ENCODE measurements around the gene AGPAT4.
"Not testable (repeated sequence)": the region's sequence is repeated elsewhere in the genome, so short reads cannot be mapped to it uniquely, and the experiment has no call there.

DNA sequence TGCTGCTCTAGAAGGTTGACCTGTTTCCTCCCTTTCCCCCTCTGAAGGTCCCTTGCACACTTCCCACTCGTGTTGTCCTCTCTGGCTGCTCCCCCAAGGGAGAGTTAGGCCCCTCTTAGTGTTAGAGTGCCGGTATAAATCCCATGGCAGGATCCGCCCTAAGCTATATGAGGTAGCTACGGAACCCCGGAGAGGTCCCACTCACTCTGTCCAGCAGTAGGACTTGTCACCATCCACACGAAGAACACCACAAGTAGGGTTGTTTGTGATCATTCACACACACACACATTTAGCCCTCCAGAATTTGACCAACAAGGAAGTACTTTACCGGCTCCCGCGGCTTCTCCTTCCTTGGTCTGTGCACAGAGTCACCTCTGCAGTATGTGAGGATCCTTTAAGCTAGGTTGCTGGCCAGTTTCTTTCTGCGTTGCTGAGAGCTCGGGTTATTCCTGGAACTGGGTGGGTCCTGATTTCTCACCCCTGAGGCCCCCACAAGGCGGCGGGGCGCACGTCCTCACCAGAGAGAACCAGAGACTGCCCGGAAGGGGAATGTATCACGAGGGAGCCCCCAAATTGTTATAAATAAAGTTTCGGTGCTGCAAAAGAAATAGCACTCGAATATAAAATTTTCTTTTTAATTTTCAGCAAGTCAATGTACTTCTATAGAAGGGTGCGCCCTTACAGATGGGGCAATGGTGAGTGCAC is 40.8 kb upstream of the AGPAT4 start:
- not testable (repeated sequence) for TF ChIP-seq EZH2 (IDR thresholded peaks at IDR 0.05; ENCODE audit: borderline replicate concordance, low read depth, low read length, severe bottlenecking); POLR2AphosphoS5 (IDR thresholded peaks at IDR 0.05; ENCODE audit: insufficient read depth, low read depth, low read length); CTCF (IDR thresholded peaks at IDR 0.05; ENCODE audit: extremely low read depth in 1 of 2, insufficient read depth in 1 of 2, low read depth in 1 of 2, low read length in 2 of 2); JUN (IDR thresholded peaks at IDR 0.05; ENCODE audit: borderline replicate concordance, insufficient read depth, insufficient read length, low read depth)
